ENCODE measurements around the gene KDM4F. TPM values are rescaled to one million over a fixed set of nuclear protein-coding genes. Genes with fewer than 3 reads are reported as not detected.

Gene KDM4F
- total and polyA plus RNA-seq, 2 of the 8 experiments (the other 6 are each of a cell fraction or from before 2014, with no cell fraction given), result not detected

- TF ChIP-seq JUND (IDR thresholded peaks at IDR 0.05; ENCODE audit: low read length) (no peak), NRF1 (IDR thresholded peaks at IDR 0.05; ENCODE audit: low read depth, low read length) (no peak), HDAC6 (IDR thresholded peaks at IDR 0.05; ENCODE audit: low read depth, low read length) (no peak), KDM1A (IDR thresholded peaks at IDR 0.05; ENCODE audit: borderline replicate concordance, low read length) (no peak)
- POLR2A ChIA-PET (ENCODE audit: partially characterized antibody), result interaction anchor here (1.7 to 2.7 kb wide), 2 partner anchors 9 to 10 kb away, joined by 6 to 13 read pairs; partner anchors contain the start of gene SRSF8
- Histone ChIP-seq H3K79me1 (ENCODE audit: low read depth, low read length) (no peaks in the 10 kb centered on the region), H3K79me2 (ENCODE audit: control insufficient read depth in 1 of 2, insufficient read depth in 2 of 2, low read length in 2 of 2) (no peaks in the 10 kb centered on the region), H3K9ac (replicated peaks in 1 of 4; ENCODE audit: extremely low read depth in 1 of 4, low read depth in 3 of 4, low read length in 3 of 4) (no peak overlapping the region), H2BK5ac (ENCODE audit: low read depth, low read length) (no peak overlapping the region), H3K18ac (ENCODE audit: extremely low read depth, low read length) (no peak overlapping the region), H2BK20ac (ENCODE audit: low read length) (no peak overlapping the region), H2BK12ac (ENCODE audit: low read depth, low read length) (no peak overlapping the region), H3K4me1 (replicated peaks in 1 of 4; ENCODE audit: control insufficient read depth in 3 of 4, insufficient read depth in 4 of 4, low read length in 3 of 4) (peaks cover 0 to 2% (median under 1%) of the 10 kb centered on the region in 4 experiments; a peak in 1 of 7 replicates), H3K27ac (ENCODE audit: low read depth, low read length) (no peak overlapping the region), H3K56ac (replicated peaks; ENCODE audit: insufficient read length, low read depth, low read length) (no peak overlapping the region), H2AFZ (ENCODE audit: low read length) (no peak overlapping the region), H2BK120ac (replicated peaks; ENCODE audit: low read depth, low read length) (no peak overlapping the region), H2AK5ac (ENCODE audit: low read depth, low read length) (no peak overlapping the region), H2BK15ac (ENCODE audit: low read length) (no peak overlapping the region), H4K8ac (ENCODE audit: extremely low read depth, insufficient read depth, low read length) (no peak overlapping the region), H3K36me3 (ENCODE audit: control insufficient read depth in 2 of 4, insufficient read depth in 4 of 4, low read length in 3 of 4) (no peaks in the 10 kb centered on the region), H3K4me3 (ENCODE audit: extremely low read depth in 1 of 4, insufficient read depth in 2 of 4, low read depth in 3 of 4, low read length in 4 of 4) (no peak overlapping the region), H3K14ac (ENCODE audit: insufficient read length) (no peak overlapping the region), H3K4me2 (ENCODE audit: insufficient read depth in 1 of 2, low read depth in 2 of 2, low read length in 2 of 2) (no peak overlapping the region), H3K9me3 (ENCODE audit: insufficient read depth in 2 of 2, low read depth in 1 of 2, low read length in 1 of 2) (no peaks in the 10 kb centered on the region), H4K5ac (ENCODE audit: insufficient read length, low read depth, low read length) (no peak overlapping the region), H3K4ac (replicated peaks; ENCODE audit: insufficient read length, low read depth, low read length) (no peak overlapping the region), H3K23me2 (ENCODE audit: low read depth, low read length) (no peaks in the 10 kb centered on the region), H3K23ac (ENCODE audit: insufficient read length) (no peak overlapping the region), H4K91ac (replicated peaks; ENCODE audit: insufficient read length, low read length) (no peak overlapping the region), H3K27me3 (replicated peaks in 1 of 4; ENCODE audit: control insufficient read depth in 3 of 4, extremely low read depth in 1 of 4, insufficient read depth in 3 of 4, low read length in 3 of 4) (no peaks in the 10 kb centered on the region), H4K20me1 (replicated peaks in 1 of 2; ENCODE audit: control insufficient read depth in 1 of 2, insufficient read depth in 2 of 2, low read length in 2 of 2) (no peaks in the 10 kb centered on the region)
- DNase-seq (ENCODE audit: low read depth in 1 of 2, low spot score in 2 of 2), result no peak
- CTCF ChIA-PET (ENCODE audit: partially characterized antibody), result interaction anchor here (0.8 to 1.8 kb wide), 4 partner anchors 10 to 76 kb away, joined by 3 to 4 read pairs (median 4); partner anchors contain the start of gene SRSF8
- no peak for FAIRE-seq
These were observed 27.8 kb downstream of the KDM4F start for GRCh38 chr11:95076981-95077380.
